ENCODE measurements around the gene TOP3A. TPM values are rescaled to one million over a fixed set of nuclear protein-coding genes. Genes with fewer than 3 reads are reported as not detected.

The TOP3A gene
- total RNA-seq, 1 experiment from 2014 or later: 68.7 TPM

DNA sequence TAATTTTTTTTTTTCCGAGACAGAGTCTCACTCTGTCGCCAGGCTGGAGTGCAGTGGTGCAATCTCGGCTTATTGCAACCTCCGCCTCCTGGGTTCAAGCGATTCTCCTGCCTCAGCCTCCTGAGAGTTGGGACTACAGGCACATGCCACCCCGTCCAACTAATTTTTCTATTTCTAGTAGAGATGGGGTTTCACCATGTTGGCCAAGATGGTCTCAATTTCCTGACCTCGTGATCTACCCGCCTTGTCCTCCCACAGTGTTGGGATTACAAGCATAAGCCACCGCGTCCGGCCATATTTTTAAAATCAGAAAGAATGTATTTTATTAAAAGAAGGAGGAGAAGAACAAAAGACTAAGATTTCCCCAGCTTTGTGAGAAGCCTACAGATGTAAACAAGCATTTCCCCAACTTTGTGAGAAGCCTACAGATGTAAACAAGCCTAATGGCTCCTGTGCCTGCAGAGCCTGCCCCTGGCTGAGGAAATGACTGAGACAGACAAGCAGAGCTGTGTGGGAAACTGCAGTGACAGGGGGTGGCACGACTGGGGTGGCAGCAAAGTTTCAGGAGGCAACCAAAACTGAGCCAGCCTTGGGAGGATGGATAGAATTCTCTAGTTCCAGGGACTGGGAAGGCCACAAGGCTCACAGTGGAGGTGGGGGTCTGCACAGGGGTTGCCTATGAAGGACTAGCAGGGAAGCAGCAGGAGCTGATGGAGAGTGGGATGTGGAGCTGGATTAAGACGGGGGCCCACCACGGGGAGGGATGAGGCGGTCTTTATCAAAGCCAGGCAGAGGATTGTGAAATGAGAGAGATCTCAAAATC, 22.9 kb downstream of the TOP3A start:
- Histone ChIP-seq H2AFZ (ENCODE audit: low read length) (no peak overlapping the region), H3K9ac (ENCODE audit: extremely low read depth, insufficient read length, low read length) (no peak overlapping the region), H2BK20ac (ENCODE audit: low read depth, low read length, poor library complexity, severe bottlenecking) (no peak overlapping the region), H4K5ac (ENCODE audit: insufficient read length, low read depth, low read length) (no peak overlapping the region), H3K79me2 (ENCODE audit: insufficient read depth, low read length) (no peaks in the 10 kb centered on the region), H2BK12ac (ENCODE audit: insufficient read length, low read depth, low read length) (no peak overlapping the region), H3K79me1 (ENCODE audit: insufficient read depth, low read depth, low read length, poor library complexity, severe bottlenecking) (no peaks in the 10 kb centered on the region), H2BK5ac (ENCODE audit: insufficient read length, low read length) (no peak overlapping the region), H3K56ac (ENCODE audit: insufficient read length, low read depth, low read length) (no peak overlapping the region), H2BK15ac (ENCODE audit: low read depth, low read length) (no peak overlapping the region), H2BK120ac (ENCODE audit: low read depth, low read length, poor library complexity, severe bottlenecking) (no peak overlapping the region), H3K23me2 (ENCODE audit: insufficient read length, low read depth, low read length, poor library complexity, severe bottlenecking) (no peaks in the 10 kb centered on the region), H3K27ac (ENCODE audit: insufficient read length, low read depth, low read length) (no peak overlapping the region), H3K23ac (ENCODE audit: insufficient read length, low read depth, low read length) (no peak overlapping the region), H3T11ph (ENCODE audit: low read length) (no peak overlapping the region), H3K27me3 (ENCODE audit: insufficient read depth, low read length) (no peaks in the 10 kb centered on the region), H3K14ac (ENCODE audit: insufficient read depth, low read length) (no peak overlapping the region), H3K4me1 (ENCODE audit: insufficient read depth, low read length) (no peaks in the 10 kb centered on the region), H3K4me2 (ENCODE audit: insufficient read depth, insufficient read length, low read length) (no peak overlapping the region), H2AK5ac (ENCODE audit: insufficient read length, low read length) (no peak overlapping the region), H4K20me1 (ENCODE audit: control insufficient read depth, insufficient read depth, insufficient read length) (no peaks in the 10 kb centered on the region), H4K8ac (replicated peaks; ENCODE audit: insufficient read length, low read depth, low read length) (no peak overlapping the region), H3K18ac (ENCODE audit: insufficient read length, low read depth, low read length) (no peak overlapping the region), H4K91ac (ENCODE audit: insufficient read length, low read depth, low read length) (no peak overlapping the region), H3K4ac (ENCODE audit: low read depth, low read length) (no peak overlapping the region), H3K9me3 (ENCODE audit: control insufficient read depth, low read depth, low read length) (no peaks in the 10 kb centered on the region)
- no peak for DNase-seq
- no peaks in the 10 kb centered on the region for H3K9me3 Mint-ChIP-seq
- peaks cover 56 to 97% (median 80%) of the 10 kb centered on the region in 3 experiments; a peak in 6 of 7 replicates for H3K36me3 Mint-ChIP-seq (ENCODE audit: insufficient read depth in 1 of 3, low read depth in 3 of 3)
- no peaks in the 10 kb centered on the region for H3K27me3 Mint-ChIP-seq (ENCODE audit: low read depth)
- no peaks in the 10 kb centered on the region for H3K4me1 Mint-ChIP-seq
- H3K27ac Mint-ChIP-seq: 0 out of 7 replicates have a peak overlapping the region, but pooled peaks of 1 of the 3 experiments have one; percentile 32
- no peak overlapping the region for H3K4me3 Mint-ChIP-seq
- TF ChIP-seq, protein P1, sequence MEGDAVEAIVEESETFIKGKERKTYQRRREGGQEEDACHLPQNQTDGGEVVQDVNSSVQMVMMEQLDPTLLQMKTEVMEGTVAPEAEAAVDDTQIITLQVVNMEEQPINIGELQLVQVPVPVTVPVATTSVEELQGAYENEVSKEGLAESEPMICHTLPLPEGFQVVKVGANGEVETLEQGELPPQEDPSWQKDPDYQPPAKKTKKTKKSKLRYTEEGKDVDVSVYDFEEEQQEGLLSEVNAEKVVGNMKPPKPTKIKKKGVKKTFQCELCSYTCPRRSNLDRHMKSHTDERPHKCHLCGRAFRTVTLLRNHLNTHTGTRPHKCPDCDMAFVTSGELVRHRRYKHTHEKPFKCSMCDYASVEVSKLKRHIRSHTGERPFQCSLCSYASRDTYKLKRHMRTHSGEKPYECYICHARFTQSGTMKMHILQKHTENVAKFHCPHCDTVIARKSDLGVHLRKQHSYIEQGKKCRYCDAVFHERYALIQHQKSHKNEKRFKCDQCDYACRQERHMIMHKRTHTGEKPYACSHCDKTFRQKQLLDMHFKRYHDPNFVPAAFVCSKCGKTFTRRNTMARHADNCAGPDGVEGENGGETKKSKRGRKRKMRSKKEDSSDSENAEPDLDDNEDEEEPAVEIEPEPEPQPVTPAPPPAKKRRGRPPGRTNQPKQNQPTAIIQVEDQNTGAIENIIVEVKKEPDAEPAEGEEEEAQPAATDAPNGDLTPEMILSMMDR (conservative IDR thresholded peaks at IDR 0.05): no peak
- no CpG with 5 or more reads among the region's 15 CpGs for WGBS (ENCODE audit: extremely low coverage, insufficient read length, low lambda C conversion rate)
